Fibroblast of mammary gland (primary cell): ENCODE data around the gene PPP4R1.

ENCODE experiments used
- DNase-seq: peaks from one replicate; pipeline ENCODE4 v3.0.0-alpha.2; 2010; ENCODE audit warnings: low read depth
- H3K4me3 ChIP-seq: 2 replicates; pipeline ENCODE4 v1.5.1; 2011; ENCODE audit warnings: low read depth, mild to moderate bottlenecking, low read length, moderate library complexity; ENCODE audit not compliant: control insufficient read depth
- CTCF ChIP-seq: conservative IDR thresholded peaks from 2 replicates; pipeline ENCODE4 v1.5.1; 2011; ENCODE audit warnings: low read depth, low read length, inconsistent platforms; ENCODE audit not compliant: control insufficient read depth, insufficient read depth

Gene PPP4R1

GRCh38 chr18:9534844-9535243 lies 79.5 kb downstream of the PPP4R1 start:
- no peak for DNase-seq
- no peak for TF ChIP-seq CTCF
- H3K4me3 ChIP-seq: no peak overlapping the region

GRCh38 chr18:9531791-9532410 lies 82.5 kb downstream of the PPP4R1 start:
- DNase-seq: peak; percentile 42
- H3K4me3 ChIP-seq: no peak overlapping the region
- no peak for TF ChIP-seq CTCF

DNA sequence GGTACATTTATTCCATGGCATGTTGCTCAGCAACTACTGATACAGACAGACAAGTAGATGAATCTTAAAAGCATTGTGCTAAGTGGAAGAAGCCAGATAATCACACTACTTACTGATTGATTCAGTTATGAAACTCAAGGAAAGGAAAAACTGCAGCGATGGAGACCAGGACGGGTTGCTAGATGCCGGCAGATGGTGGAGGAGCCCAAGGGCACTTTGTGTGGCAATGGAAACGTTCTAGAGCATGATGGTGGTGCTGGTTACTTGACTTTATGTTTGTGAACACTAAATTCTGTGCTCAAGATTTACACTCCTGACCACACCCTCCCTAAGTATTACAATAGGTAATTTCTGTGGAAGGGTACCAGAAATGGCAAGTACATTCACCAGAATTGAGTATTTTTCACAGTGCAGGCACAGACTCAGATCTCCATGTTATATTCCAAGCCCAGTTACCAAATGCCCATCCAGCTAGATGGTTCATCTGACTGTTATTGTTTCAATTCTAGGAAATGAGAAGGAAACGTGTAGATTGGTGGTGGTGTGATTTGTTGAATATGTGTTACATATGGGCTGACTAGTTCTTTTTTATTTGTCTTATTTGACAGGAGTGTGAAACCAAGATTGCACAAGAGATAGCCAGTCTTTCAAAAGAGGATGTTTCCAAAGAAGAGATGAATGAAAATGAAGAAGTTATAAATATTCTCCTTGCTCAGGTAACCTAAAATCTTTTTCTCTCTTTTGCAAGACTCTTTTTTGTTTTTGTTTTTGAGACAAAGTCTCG lies 83.9 kb downstream of the PPP4R1 start:
- H3K4me3 ChIP-seq: no peak overlapping the region
- no peak for TF ChIP-seq CTCF
- no peak for DNase-seq

DNA sequence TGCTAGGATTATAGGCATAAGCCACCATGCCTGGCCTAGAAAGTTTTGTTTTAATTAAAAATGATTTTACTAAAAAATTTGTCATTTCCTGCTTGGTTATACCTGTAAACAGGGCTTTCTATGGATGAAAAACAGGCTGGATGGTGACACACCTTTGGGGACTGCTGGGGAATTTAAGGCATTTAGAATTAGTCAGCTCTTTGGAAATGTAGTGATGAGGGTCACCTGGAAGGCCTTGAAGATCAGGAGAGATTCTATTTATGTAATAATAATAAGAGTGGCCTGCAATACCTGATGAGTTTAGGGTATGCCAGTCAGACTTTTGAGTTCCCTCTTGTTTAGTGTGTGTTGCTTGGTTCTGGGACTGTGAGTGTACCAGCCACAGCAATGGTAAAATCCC lies 87.9 kb downstream of the PPP4R1 start:
- TF ChIP-seq CTCF: no peak
- no peak overlapping the region for H3K4me3 ChIP-seq
- no peak for DNase-seq

DNA sequence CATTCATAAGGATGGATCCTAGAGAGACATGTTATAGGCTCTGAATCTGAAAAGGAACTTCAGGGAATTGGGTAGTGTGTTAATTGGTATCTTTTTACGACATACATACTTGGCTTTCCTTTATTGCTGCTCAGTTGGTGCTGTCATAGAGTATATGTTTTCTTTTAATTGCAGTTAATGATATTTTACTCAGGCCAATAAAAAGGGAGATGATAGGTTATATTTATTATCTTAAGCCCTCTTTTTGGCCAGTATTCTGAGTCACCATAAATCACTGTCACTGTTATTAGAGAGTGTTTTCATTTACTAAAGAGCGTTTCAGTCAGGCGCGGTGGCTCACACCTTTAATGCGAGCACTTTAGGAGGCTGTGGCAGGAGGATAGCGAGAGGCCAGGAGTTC lies 91.4 kb downstream of the PPP4R1 start:
- no peak for DNase-seq
- no peak for TF ChIP-seq CTCF
- H3K4me3 ChIP-seq: no peak overlapping the region

- H3K4me3 ChIP-seq: no peak overlapping the region
- no peak for DNase-seq
- TF ChIP-seq CTCF: no peak
Observed at GRCh38 chr18:9521770-9522169, 92.6 kb downstream of the PPP4R1 start.

DNA sequence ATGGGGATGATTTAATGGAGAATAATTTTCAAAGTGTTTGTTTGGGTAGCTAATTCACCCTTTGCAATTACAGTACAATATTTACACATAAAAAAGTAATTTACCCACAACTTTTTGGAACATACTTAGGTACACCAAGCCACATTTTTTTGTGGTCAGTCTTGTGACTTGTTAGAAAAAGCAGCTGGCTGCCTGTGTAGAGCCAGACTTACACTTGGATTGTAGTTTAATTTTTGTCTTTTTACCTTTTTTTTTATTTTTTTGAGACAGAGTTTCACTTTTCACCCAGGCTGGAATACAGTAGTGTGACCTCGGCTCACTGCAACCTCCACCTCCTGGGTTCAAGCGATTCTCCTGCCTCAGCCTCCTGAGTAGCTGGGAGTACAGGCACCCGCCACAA lies 93.7 kb downstream of the PPP4R1 start:
- no peak for TF ChIP-seq CTCF
- no peak overlapping the region for H3K4me3 ChIP-seq
- peak; percentile 37 for DNase-seq
